HCEC 1CT (cell line): ENCODE results near the gene FER.
"Not testable (repeated sequence)": the region's sequence is repeated elsewhere in the genome, so short reads cannot be mapped to it uniquely, and the experiment has no call there.

Source experiments
- DNase-seq: peaks from one replicate; pipeline ENCODE4 v3.0.0-alpha.2; 2017

FER gene

GRCh38 chr5:108983461-108984092 is 235.9 kb downstream of the FER start:
- DNase-seq, result peak; percentile 67

- peak; percentile 50 for DNase-seq
These were observed 242.2 kb downstream of the FER start for GRCh38 chr5:108989761-108990392.

GRCh38 chr5:108992396-108993085 is 244.8 kb downstream of the FER start:
- not testable (repeated sequence) for DNase-seq

GRCh38 chr5:108993440-108993839 is 245.7 kb downstream of the FER start:
- DNase-seq, result not testable (repeated sequence)

- DNase-seq, result no peak
These were observed 250.0 kb downstream of the FER start for GRCh38 chr5:108997720-108998119.

- no peak for DNase-seq
These were observed 250.5 kb downstream of the FER start for GRCh38 chr5:108998216-108998615.

- DNase-seq, result no peak
These were observed 256.2 kb downstream of the FER start for GRCh38 chr5:109003928-109004327.

- DNase-seq, result peak; percentile 7
These were observed 257.8 kb downstream of the FER start for GRCh38 chr5:109005297-109006009.

GRCh38 chr5:109006129-109006528 is 258.4 kb downstream of the FER start:
- DNase-seq, result no peak

- no peak for DNase-seq
These were observed 268.6 kb downstream of the FER start for GRCh38 chr5:109016300-109016699.

GRCh38 chr5:109022056-109022455 is 274.4 kb downstream of the FER start:
- DNase-seq, result no peak

GRCh38 chr5:109025729-109026128 is 278.0 kb downstream of the FER start:
- DNase-seq, result not testable (repeated sequence)

- peak; percentile 13 for DNase-seq
These were observed 280.4 kb downstream of the FER start for GRCh38 chr5:109027983-109028607.

GRCh38 chr5:109028608-109029299 is 281.1 kb downstream of the FER start:
- DNase-seq, result peak; percentile 15

- no peak for DNase-seq
These were observed 282.1 kb downstream of the FER start for GRCh38 chr5:109029847-109030246.

GRCh38 chr5:109030360-109031143 is 282.9 kb downstream of the FER start:
- no peak for DNase-seq

- DNase-seq, result no peak
These were observed 286.6 kb downstream of the FER start for GRCh38 chr5:109034306-109034705.

GRCh38 chr5:109035436-109035835 is 287.7 kb downstream of the FER start:
- DNase-seq, result peak; percentile 58

- peak; percentile 76 for DNase-seq
These were observed 290.6 kb downstream of the FER start for GRCh38 chr5:109038209-109038840.

- DNase-seq, result no peak
These were observed 293.6 kb downstream of the FER start for GRCh38 chr5:109041317-109041716.

GRCh38 chr5:109045710-109046109 is 298.0 kb downstream of the FER start:
- no peak for DNase-seq
